ENCODE data around the gene GPR157. TPM values are rescaled to one million over a fixed set of nuclear protein-coding genes. Genes with fewer than 3 reads are reported as not detected.

The GPR157 gene
- total and polyA plus RNA-seq, 2 experiments from 2014 or later: 0.81 to 3.9 TPM

GRCh38 chr1:9087411-9088125, 41.3 kb downstream of the GPR157 start (continued):
- TF ChIP-seq ZNF462 (CRISPR knock-in tag; IDR thresholded peaks at IDR 0.05) (no peak), ZNF114 (CRISPR knock-in tag; IDR thresholded peaks at IDR 0.05) (no peak), ZNF331 (CRISPR knock-in tag; IDR thresholded peaks at IDR 0.05; ENCODE audit: low read depth) (no peak), REST (IDR thresholded peaks at IDR 0.05; ENCODE audit: unreplicated experiment) (no peak)

GRCh38 chr1:9086796-9087195, 42.1 kb downstream of the GPR157 start:
- Mint-ChIP-seq H3K27ac (no peak overlapping the region), H3K4me3 (no peak overlapping the region), H3K27me3 (ENCODE audit: insufficient read depth, low read depth, poor library complexity) (no peaks in the 10 kb centered on the region), H3K4me1 (peaks cover 7% of the 10 kb centered on the region; the same call in 2 of the 3 replicates), H3K9me3 (peaks cover 27% of the 10 kb centered on the region), H3K36me3 (ENCODE audit: low read depth) (peaks cover 14% of the 10 kb centered on the region)
- no peak overlapping the region for H2AFZ ChIP-seq
- no peaks in the 10 kb centered on the region for H4K20me1 ChIP-seq (replicated peaks; ENCODE audit: insufficient read depth)
- ATAC-seq (no peak), DNase-seq (ENCODE audit: low spot score) (no peak)
- H3K27ac ChIP-seq (ENCODE audit: low read depth): no peak overlapping the region
- H3K4me3 ChIP-seq: no peak overlapping the region
- no peaks in the 10 kb centered on the region; the same call in 1 of the 2 replicates for H3K4me1 ChIP-seq (ENCODE audit: insufficient read depth)
- H3K4me2 ChIP-seq: no peak overlapping the region
- H3K27me3 ChIP-seq (ENCODE audit: insufficient read depth): no peaks in the 10 kb centered on the region
- no peaks in the 10 kb centered on the region for H3F3A ChIP-seq (replicated peaks; ENCODE audit: low read depth)
- no peaks in the 10 kb centered on the region for H3K79me2 ChIP-seq (replicated peaks; ENCODE audit: insufficient read depth)
- no peaks in the 10 kb centered on the region for H3K36me3 ChIP-seq (ENCODE audit: insufficient read depth)
- no peaks in the 10 kb centered on the region for H3K9me2 ChIP-seq (ENCODE audit: insufficient read depth)
- TF ChIP-seq EZH2 (IDR thresholded peaks at IDR 0.05; ENCODE audit: low read depth, unreplicated experiment): no peak
- no peak for TF ChIP-seq REST (IDR thresholded peaks at IDR 0.05; ENCODE audit: unreplicated experiment)
- no peak for TF ChIP-seq NANOG (IDR thresholded peaks at IDR 0.05; ENCODE audit: borderline replicate concordance)
- TF ChIP-seq ETS1 (IDR thresholded peaks at IDR 0.05): no peak
- no peak for TF ChIP-seq POLR2AphosphoS5 (IDR thresholded peaks at IDR 0.05; ENCODE audit: low read depth)
- TF ChIP-seq ZNF114 (CRISPR knock-in tag; IDR thresholded peaks at IDR 0.05): no peak
